Measurements from ENCODE around the gene DHRS7. TPM values are rescaled to one million over a fixed set of nuclear protein-coding genes. Genes with fewer than 3 reads are reported as not detected.
"Not testable (repeated sequence)": the region's sequence is repeated elsewhere in the genome, so short reads cannot be mapped to it uniquely, and the experiment has no call there.

Gene DHRS7
- total RNA-seq, 2 experiments from 2014 or later, result 24.5 to 28.6 TPM

DNA sequence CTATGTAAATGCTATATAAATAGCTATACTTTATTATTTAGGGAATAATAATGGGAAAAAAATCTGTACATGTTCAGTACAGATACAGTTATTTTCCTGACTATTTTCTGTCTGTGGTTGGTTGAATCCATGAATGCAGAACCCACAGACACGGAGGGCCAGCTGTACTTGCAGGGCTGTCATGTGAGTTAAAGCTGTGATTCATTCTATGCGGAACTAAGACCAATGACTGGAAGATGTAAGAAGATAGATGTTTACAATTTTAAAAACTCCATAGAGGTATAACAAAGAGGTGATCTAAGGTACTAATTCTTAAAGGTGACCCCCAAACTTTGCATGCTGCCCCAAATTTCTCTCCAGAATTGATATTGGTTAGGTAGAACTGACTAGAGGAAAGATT is 58.9 kb downstream of the DHRS7 start:
- DNase-seq, result peak in 2 of 14 experiments; percentile 35 to 47
- ChIA-PET POLR2A (no interaction called here), CTCF (interaction anchor here (0.9 kb wide), 1 partner anchor 225 kb away, joined by 3 read pairs; no protein-coding TSS in a partner anchor)
- no peaks in the 10 kb centered on the region for H3K27me3 Mint-ChIP-seq
- H3K4me3 Mint-ChIP-seq, result no peak overlapping the region
- intact Hi-C loops (cut with DNase I, micrococcal nuclease), result no loop called here
- peaks cover 33% of the 10 kb centered on the region for H3K36me3 Mint-ChIP-seq (ENCODE audit: low read depth)
- no peaks in the 10 kb centered on the region for H3K9me3 Mint-ChIP-seq
- TF ChIP-seq, protein P1, sequence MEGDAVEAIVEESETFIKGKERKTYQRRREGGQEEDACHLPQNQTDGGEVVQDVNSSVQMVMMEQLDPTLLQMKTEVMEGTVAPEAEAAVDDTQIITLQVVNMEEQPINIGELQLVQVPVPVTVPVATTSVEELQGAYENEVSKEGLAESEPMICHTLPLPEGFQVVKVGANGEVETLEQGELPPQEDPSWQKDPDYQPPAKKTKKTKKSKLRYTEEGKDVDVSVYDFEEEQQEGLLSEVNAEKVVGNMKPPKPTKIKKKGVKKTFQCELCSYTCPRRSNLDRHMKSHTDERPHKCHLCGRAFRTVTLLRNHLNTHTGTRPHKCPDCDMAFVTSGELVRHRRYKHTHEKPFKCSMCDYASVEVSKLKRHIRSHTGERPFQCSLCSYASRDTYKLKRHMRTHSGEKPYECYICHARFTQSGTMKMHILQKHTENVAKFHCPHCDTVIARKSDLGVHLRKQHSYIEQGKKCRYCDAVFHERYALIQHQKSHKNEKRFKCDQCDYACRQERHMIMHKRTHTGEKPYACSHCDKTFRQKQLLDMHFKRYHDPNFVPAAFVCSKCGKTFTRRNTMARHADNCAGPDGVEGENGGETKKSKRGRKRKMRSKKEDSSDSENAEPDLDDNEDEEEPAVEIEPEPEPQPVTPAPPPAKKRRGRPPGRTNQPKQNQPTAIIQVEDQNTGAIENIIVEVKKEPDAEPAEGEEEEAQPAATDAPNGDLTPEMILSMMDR (IDR thresholded peaks at IDR 0.05), result no peak
- no peak overlapping the region for H3K27ac Mint-ChIP-seq
- Histone ChIP-seq H3K4me3 (ENCODE audit: low read length) (no peak overlapping the region), H3K27ac (ENCODE audit: low read depth in 1 of 2, low read length in 2 of 2) (no peak overlapping the region), H3K36me3 (ENCODE audit: insufficient read depth, low read length) (peaks cover 9% of the 10 kb centered on the region), H3K9me3 (ENCODE audit: control insufficient read depth in 1 of 2, insufficient read depth in 1 of 2, low read length in 2 of 2) (no peaks in the 10 kb centered on the region), H3K27me3 (ENCODE audit: control insufficient read depth in 1 of 2, insufficient read depth in 2 of 2, low read length in 2 of 2) (no peaks in the 10 kb centered on the region), H3K4me1 (ENCODE audit: insufficient read depth, low read length) (no peaks in the 10 kb centered on the region)
- H3K4me1 Mint-ChIP-seq (ENCODE audit: low read depth), result peaks cover 46% of the 10 kb centered on the region
- ATAC-seq (ENCODE audit: poor library complexity), result no peak

DNA sequence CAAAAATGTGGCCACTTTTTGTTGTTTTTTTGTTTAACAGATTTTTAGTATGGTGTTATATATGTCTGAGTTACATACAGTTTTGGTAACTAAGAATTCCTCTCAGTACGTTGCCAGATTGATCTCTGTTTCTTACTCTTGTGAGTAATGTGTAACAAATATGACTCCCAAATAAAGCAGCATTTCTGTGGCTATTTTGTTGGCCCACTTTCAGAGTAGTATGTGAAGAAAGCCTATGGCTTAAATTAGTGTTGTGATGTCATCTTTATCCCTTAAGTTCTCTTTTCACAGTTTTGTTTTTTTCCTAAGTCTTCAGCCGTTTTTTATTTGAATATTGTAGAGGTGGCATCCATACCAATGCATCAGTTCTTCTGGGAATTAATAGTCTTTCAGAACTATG is 62.8 kb downstream of the DHRS7 start:
- CTCF ChIA-PET, result no interaction called here
- no peak overlapping the region for H3K27ac Mint-ChIP-seq
- Histone ChIP-seq H3K27ac (ENCODE audit: low read depth in 1 of 2, low read length in 2 of 2) (no peak overlapping the region), H3K36me3 (ENCODE audit: insufficient read depth, low read length) (peaks cover 7% of the 10 kb centered on the region), H3K4me3 (ENCODE audit: low read length) (no peak overlapping the region), H3K4me1 (ENCODE audit: insufficient read depth, low read length) (no peaks in the 10 kb centered on the region), H3K9me3 (ENCODE audit: control insufficient read depth in 1 of 2, insufficient read depth in 1 of 2, low read length in 2 of 2) (no peaks in the 10 kb centered on the region), H3K27me3 (ENCODE audit: control insufficient read depth in 1 of 2, insufficient read depth in 2 of 2, low read length in 2 of 2) (no peaks in the 10 kb centered on the region)
- H3K9me3 Mint-ChIP-seq, result no peaks in the 10 kb centered on the region
- intact Hi-C loops (cut with DNase I, micrococcal nuclease), result no loop called here
- peaks cover 56% of the 10 kb centered on the region for H3K4me1 Mint-ChIP-seq (ENCODE audit: low read depth)
- H3K4me3 Mint-ChIP-seq, result no peak overlapping the region
- no peaks in the 10 kb centered on the region for H3K27me3 Mint-ChIP-seq
- POLR2A ChIA-PET, result no interaction called here
- no peak for DNase-seq
- peaks cover 28% of the 10 kb centered on the region for H3K36me3 Mint-ChIP-seq (ENCODE audit: low read depth)
- ATAC-seq (ENCODE audit: poor library complexity), result no peak
- TF ChIP-seq, protein P1 (IDR thresholded peaks at IDR 0.05), result no peak

DNA sequence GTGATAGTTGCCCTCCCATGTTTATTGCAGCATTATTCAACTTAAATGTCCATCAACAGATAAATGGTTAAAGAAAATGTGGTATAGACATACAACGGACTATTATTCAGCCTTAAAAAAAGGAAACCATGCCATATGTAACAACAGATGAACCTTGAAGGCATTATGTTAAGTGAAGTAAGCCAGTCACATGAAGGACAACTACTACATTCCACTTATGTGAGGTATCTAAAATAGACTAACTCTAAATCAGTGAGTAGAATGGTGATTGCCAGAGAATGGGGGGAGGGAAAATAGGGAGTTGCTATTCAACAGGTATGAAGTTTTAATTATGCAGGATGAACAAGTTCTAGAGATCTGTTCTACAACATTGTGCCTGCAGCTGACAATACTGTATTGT is 63.4 kb downstream of the DHRS7 start:
- H3K4me3 Mint-ChIP-seq, result no peak overlapping the region
- ChIA-PET POLR2A (no interaction called here), CTCF (no interaction called here)
- peaks cover 24% of the 10 kb centered on the region for H3K36me3 Mint-ChIP-seq (ENCODE audit: low read depth)
- H3K36me3 ChIP-seq (ENCODE audit: insufficient read depth, low read length), result peaks cover 10% of the 10 kb centered on the region
- H3K27me3 ChIP-seq (ENCODE audit: control insufficient read depth in 1 of 2, insufficient read depth in 2 of 2, low read length in 2 of 2), result no peaks in the 10 kb centered on the region
- H3K9me3 ChIP-seq (ENCODE audit: control insufficient read depth in 1 of 2, insufficient read depth in 1 of 2, low read length in 2 of 2), result no peaks in the 10 kb centered on the region
- H3K27ac Mint-ChIP-seq, result no peak overlapping the region
- DNase-seq (no peak), ATAC-seq (ENCODE audit: poor library complexity) (no peak)
- intact Hi-C loops (cut with DNase I, micrococcal nuclease), result no loop called here
- no peaks in the 10 kb centered on the region for H3K9me3 Mint-ChIP-seq
- no peak overlapping the region for H3K4me3 ChIP-seq (ENCODE audit: low read length)
- TF ChIP-seq, protein P1 (IDR thresholded peaks at IDR 0.05), result no peak
- H3K4me1 Mint-ChIP-seq (ENCODE audit: low read depth), result peaks cover 56% of the 10 kb centered on the region
- no peaks in the 10 kb centered on the region for H3K27me3 Mint-ChIP-seq
- no peak overlapping the region for H3K27ac ChIP-seq (ENCODE audit: low read depth in 1 of 2, low read length in 2 of 2)
- no peaks in the 10 kb centered on the region for H3K4me1 ChIP-seq (ENCODE audit: insufficient read depth, low read length)

DNA sequence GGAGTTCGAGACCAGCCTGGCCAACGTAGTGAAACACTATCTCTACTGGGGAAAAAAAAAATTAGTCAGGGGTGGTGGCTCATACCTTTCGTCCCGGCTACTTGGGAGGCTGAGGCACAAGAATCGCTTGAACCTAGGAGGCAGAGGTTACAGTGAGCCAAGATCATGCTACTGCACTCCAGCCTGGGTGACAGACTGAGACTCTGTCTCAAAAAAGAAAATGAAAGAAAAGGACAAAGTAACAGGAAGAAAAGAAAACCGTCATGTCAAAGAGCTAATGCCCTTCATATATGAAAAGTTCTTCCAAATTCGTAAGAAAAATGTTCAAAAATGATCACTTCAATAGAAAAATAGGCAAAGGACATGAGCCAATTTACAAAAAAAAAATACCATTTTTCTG is 65.3 kb downstream of the DHRS7 start:
- peaks cover 53% of the 10 kb centered on the region for H3K4me1 Mint-ChIP-seq (ENCODE audit: low read depth)
- H3K36me3 Mint-ChIP-seq (ENCODE audit: low read depth), result peaks cover 24% of the 10 kb centered on the region
- H3K36me3 ChIP-seq (ENCODE audit: insufficient read depth, low read length); H3K27me3 ChIP-seq (ENCODE audit: control insufficient read depth in 1 of 2, insufficient read depth in 2 of 2, low read length in 2 of 2); H3K27ac ChIP-seq (ENCODE audit: low read depth in 1 of 2, low read length in 2 of 2); CTCF ChIA-PET; H3K4me3 ChIP-seq (ENCODE audit: low read length); H3K4me3 Mint-ChIP-seq; H3K9me3 ChIP-seq (ENCODE audit: control insufficient read depth in 1 of 2, insufficient read depth in 1 of 2, low read length in 2 of 2); H3K27ac Mint-ChIP-seq; H3K4me1 ChIP-seq (ENCODE audit: insufficient read depth, low read length); DNase-seq; ATAC-seq (ENCODE audit: poor library complexity); H3K9me3 Mint-ChIP-seq; H3K27me3 Mint-ChIP-seq; POLR2A ChIA-PET: not testable (repeated sequence)
- intact Hi-C loops (cut with DNase I, micrococcal nuclease), result loop anchor here (10.0 kb wide), 1 partner anchor 615 kb away; the partner anchor contains the start of genes JKAMP (in 2 of the 2) and L3HYPDH (in 2 of the 2)

Measured in CD4-positive, alpha-beta T cell (primary cell).